Neural progenitor cell (in vitro differentiated cells): ENCODE results near the gene BMP7.

Source experiments
- EZH2phosphoT487 ChIP-seq: fragments of 200-600 bp; sonication (generic); IDR thresholded peaks from 2 replicates; pipeline ENCODE4 v1.6.1; 2017; ENCODE audit warnings: antibody characterized with exemption
- TF ChIP-seq, protein P1 (sequence below): fragments of 200-600 bp; sonication (generic); IDR thresholded peaks from 2 replicates; pipeline ENCODE4 v1.5.1; 2017; ENCODE audit warnings: antibody characterized with exemption, mild to moderate bottlenecking

GRCh38 chr20:57256205-57256604 is 10.2 kb downstream of the BMP7 start:
- TF ChIP-seq, protein P1, sequence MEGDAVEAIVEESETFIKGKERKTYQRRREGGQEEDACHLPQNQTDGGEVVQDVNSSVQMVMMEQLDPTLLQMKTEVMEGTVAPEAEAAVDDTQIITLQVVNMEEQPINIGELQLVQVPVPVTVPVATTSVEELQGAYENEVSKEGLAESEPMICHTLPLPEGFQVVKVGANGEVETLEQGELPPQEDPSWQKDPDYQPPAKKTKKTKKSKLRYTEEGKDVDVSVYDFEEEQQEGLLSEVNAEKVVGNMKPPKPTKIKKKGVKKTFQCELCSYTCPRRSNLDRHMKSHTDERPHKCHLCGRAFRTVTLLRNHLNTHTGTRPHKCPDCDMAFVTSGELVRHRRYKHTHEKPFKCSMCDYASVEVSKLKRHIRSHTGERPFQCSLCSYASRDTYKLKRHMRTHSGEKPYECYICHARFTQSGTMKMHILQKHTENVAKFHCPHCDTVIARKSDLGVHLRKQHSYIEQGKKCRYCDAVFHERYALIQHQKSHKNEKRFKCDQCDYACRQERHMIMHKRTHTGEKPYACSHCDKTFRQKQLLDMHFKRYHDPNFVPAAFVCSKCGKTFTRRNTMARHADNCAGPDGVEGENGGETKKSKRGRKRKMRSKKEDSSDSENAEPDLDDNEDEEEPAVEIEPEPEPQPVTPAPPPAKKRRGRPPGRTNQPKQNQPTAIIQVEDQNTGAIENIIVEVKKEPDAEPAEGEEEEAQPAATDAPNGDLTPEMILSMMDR: no peak
- no peak for TF ChIP-seq EZH2phosphoT487
